Cardiac muscle cell (in vitro differentiated cells and primary cell): Measurements from ENCODE around the gene IFT74. TPM values are rescaled to one million over a fixed set of nuclear protein-coding genes. Genes with fewer than 3 reads are reported as not detected.

ENCODE experiments used
- DNase-seq, 2 donors: peaks; one replicate each; pipeline versions ENCODE4 v3.0.0 to v3.0.0-alpha.2; 2010 to 2017; ENCODE audit warnings: low read depth in 1 of 2, low spot score in 1 of 2
- H3K27ac ChIP-seq: fragments of 200-600 bp; sonication (generic); 2 replicates; pipeline ENCODE4 v1.5.1; 2016
- H3K27me3 ChIP-seq: fragments of 200-600 bp; sonication (generic); 2 replicates; pipeline ENCODE4 v1.6.0; 2016; ENCODE audit warnings: control low read depth
- H3K36me3 ChIP-seq: fragments of 200-600 bp; sonication (generic); 2 replicates; pipeline ENCODE4 v1.5.1; 2016; ENCODE audit warnings: control low read depth
- H3K4me1 ChIP-seq: fragments of 200-600 bp; sonication (generic); 2 replicates; pipeline ENCODE4 v1.8.1; 2017; ENCODE audit warnings: low read depth, mild to moderate bottlenecking, mixed run types
- H3K4me3 ChIP-seq: fragments of 200-600 bp; sonication (generic); 2 replicates; pipeline ENCODE4 v1.5.1; 2016; ENCODE audit warnings: mild to moderate bottlenecking
- H3K9me3 ChIP-seq: fragments of 200-600 bp; sonication (generic); 2 replicates; pipeline ENCODE4 v1.5.1; 2017; ENCODE audit warnings: low read depth, mild to moderate bottlenecking, control low read depth
- polyA plus RNA-seq: library from polyadenylated mRNA; unstranded; fragments of >200 nt; fragmentation: Nextera tagmentation; extraction: Ambion mirVana; gene quantifications from 2 replicates; pipeline ENCODE4 v1.2.1, GENCODE V29; 2016
- total RNA-seq: library from RNA; depleted of rRNA; stranded (reverse); fragments of >200 nt; gene quantifications from 2 replicates; pipeline ENCODE4 v1.2.3, GENCODE V29; 2016
- TF ChIP-seq, protein P1 (sequence below): IDR thresholded peaks from 2 replicates; pipeline ENCODE4 v1.5.1; 2012; ENCODE audit warnings: low read depth, mild to moderate bottlenecking, low read length

Gene IFT74
- total and polyA plus RNA-seq, 2 experiments from 2014 or later, result 20.6 to 25.2 TPM

DNA sequence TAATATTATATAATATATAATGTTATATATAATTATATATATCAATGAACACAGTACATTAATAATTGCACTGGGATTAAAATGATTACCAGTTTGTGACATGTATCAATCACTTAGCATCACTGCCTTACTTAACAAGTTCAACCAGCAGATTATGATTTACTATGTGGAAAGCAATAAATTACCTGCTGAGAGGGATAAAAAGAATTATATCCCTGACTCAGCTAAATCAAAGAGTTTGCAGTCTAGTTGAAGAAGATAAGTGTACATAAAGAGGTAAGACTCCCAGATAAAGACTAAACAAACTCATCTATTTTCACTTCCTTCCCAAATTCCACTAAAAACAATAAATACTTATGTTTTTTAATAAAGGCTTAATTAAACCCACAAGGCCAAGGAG lies 20.4 kb upstream of the IFT74 start:
- Histone ChIP-seq H3K9me3 (no peaks in the 10 kb centered on the region), H3K4me3 (no peak overlapping the region), H3K27ac (no peak overlapping the region), H3K4me1 (no peaks in the 10 kb centered on the region), H3K36me3 (no peaks in the 10 kb centered on the region), H3K27me3 (no peaks in the 10 kb centered on the region)
- DNase-seq, result no peak
- TF ChIP-seq, protein P1, sequence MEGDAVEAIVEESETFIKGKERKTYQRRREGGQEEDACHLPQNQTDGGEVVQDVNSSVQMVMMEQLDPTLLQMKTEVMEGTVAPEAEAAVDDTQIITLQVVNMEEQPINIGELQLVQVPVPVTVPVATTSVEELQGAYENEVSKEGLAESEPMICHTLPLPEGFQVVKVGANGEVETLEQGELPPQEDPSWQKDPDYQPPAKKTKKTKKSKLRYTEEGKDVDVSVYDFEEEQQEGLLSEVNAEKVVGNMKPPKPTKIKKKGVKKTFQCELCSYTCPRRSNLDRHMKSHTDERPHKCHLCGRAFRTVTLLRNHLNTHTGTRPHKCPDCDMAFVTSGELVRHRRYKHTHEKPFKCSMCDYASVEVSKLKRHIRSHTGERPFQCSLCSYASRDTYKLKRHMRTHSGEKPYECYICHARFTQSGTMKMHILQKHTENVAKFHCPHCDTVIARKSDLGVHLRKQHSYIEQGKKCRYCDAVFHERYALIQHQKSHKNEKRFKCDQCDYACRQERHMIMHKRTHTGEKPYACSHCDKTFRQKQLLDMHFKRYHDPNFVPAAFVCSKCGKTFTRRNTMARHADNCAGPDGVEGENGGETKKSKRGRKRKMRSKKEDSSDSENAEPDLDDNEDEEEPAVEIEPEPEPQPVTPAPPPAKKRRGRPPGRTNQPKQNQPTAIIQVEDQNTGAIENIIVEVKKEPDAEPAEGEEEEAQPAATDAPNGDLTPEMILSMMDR, result no peak

DNA sequence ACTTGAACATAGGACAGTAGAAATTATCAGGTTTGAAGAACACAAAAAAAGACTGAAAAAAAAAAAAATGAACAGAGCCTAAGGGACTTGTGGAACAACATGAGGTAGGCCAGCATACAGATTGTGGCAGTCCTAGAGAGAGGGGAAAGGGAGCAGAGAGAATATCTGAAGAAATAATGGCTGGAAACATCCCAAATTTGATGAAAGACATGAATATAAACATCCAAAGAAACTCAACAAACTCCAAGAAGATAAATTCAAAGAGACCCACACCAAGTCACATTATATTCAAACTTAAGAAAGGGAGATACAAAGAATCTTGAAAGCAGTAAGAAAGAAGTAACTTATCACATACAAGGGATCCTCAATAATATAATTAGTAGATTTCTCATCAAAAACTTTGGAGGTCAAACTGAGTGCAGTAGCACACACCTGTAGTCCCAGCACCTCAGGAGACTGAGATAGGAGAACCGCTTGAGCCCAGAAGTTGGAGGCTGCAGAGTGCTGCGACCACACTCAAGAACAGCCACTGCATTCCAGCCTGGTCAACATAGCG lies 18.3 kb upstream of the IFT74 start:
- TF ChIP-seq, protein P1, result no peak
- no peaks in the 10 kb centered on the region for H3K4me1 ChIP-seq
- H3K27me3 ChIP-seq, result no peaks in the 10 kb centered on the region
- H3K4me3 ChIP-seq, result no peak overlapping the region
- no peak for DNase-seq
- H3K9me3 ChIP-seq, result no peaks in the 10 kb centered on the region
- H3K36me3 ChIP-seq, result no peaks in the 10 kb centered on the region
- H3K27ac ChIP-seq, result no peak overlapping the region

DNA sequence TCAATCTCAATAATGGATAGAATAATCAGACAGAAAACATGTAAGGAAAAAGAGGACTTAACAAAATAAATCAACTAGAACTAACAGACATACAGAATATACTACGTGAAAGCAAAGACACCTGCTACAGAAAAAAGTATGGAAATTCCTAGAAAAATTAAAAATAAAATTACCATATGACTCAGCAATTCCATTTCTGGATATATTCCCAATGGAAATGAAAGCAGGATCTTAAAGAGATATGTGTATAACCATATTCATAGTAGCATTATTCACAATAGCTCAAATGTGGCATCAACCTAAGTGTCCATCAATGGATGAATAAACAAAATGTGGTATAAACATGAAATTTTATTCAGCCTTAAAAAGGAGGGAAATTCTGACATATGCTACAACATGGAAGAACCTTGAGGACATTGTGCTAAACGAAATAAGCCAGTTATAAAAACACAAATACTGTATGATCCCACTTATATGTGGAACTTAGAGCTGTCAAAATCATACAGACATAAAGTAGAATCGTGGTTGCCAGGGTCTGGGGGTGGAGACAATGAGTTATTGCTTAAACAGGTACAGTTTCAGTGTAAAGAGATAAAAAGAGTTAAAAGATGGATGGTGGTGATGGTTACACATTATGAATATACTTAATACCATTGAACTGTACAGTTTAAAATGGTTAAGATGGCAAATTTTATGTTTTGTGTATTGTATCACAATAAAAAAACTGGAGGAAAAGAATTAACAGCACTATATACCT lies 16.1 kb upstream of the IFT74 start:
- Histone ChIP-seq H3K4me1 (no peaks in the 10 kb centered on the region), H3K4me3 (no peak overlapping the region), H3K27ac (no peak overlapping the region), H3K36me3 (no peaks in the 10 kb centered on the region), H3K27me3 (no peaks in the 10 kb centered on the region), H3K9me3 (no peaks in the 10 kb centered on the region)
- DNase-seq, result no peak
- TF ChIP-seq, protein P1, result no peak

DNA sequence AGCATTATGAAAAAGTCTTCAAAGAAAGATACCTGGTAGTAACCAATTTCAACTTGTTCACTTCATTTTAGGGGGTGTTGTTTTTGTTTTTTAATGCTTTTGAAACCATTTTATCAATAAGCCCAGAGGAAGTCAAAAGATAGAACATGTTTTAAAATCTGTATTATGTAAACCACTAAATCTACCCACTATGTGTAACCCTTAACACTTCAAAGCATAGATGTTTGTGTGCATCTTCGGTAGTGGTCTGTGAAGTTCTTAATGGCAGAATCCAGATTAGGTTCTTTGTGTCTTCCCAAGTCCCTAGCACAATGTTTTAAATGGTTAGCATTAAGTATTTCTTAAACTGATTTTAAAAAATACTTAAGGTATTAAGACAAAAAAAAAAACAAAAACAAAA lies 15.4 kb upstream of the IFT74 start:
- no peaks in the 10 kb centered on the region for H3K27me3 ChIP-seq
- H3K4me1 ChIP-seq, result peaks cover 4% of the 10 kb centered on the region
- H3K27ac ChIP-seq, result no peak overlapping the region
- H3K36me3 ChIP-seq, result no peaks in the 10 kb centered on the region
- no peaks in the 10 kb centered on the region for H3K9me3 ChIP-seq
- TF ChIP-seq, protein P1, result no peak
- DNase-seq, result no peak
- H3K4me3 ChIP-seq, result no peak overlapping the region

DNA sequence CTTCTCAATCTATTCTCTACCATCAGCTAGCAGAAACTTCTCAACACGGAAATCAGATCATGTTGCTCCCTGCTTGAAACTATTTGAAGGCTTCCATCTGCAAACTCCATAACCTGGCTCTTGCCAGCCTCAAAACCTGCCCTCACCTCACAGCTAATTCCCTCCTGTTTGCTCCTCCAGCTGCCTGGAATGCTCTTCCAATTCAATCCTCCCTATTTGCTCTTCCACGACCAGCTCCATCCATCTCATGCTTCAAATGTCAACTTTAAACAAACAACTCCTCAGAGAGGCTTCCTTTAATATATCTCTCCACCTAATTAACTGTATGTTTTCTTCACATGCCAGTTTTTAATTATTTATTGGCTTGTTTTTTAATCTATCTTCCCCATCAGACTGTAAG lies 10.6 kb upstream of the IFT74 start:
- TF ChIP-seq, protein P1, result no peak
- H3K4me3 ChIP-seq, result peak overlapping the region; percentile 81

More for the DNA sequence above, 10.6 kb upstream of the IFT74 start:
- no peaks in the 10 kb centered on the region for H3K27me3 ChIP-seq
- no peak overlapping the region for H3K27ac ChIP-seq
- DNase-seq, result no peak
- no peaks in the 10 kb centered on the region for H3K9me3 ChIP-seq
- H3K4me1 ChIP-seq, result peaks cover 12% of the 10 kb centered on the region
- no peaks in the 10 kb centered on the region for H3K36me3 ChIP-seq
